Ishikawa (cell line): Measurements from ENCODE around the gene BEND6.

ENCODE experiments used
- CEBPB ChIP-seq: IDR thresholded peaks from 2 replicates; pipeline ENCODE4 v1.6.1; 2012
- CREB1 ChIP-seq: IDR thresholded peaks from 2 replicates; pipeline ENCODE4 v1.6.1; 2012; ENCODE audit warnings: low read depth
- EGR1 ChIP-seq: IDR thresholded peaks from 2 replicates; pipeline ENCODE4 v1.6.1; 2012
- EP300 ChIP-seq: IDR thresholded peaks from 2 replicates; pipeline ENCODE4 v1.6.1; 2012; ENCODE audit warnings: borderline replicate concordance
- FOXM1 ChIP-seq: IDR thresholded peaks from 2 replicates; pipeline ENCODE4 v1.6.1; 2012; ENCODE audit warnings: low read depth, borderline replicate concordance
- NFIC ChIP-seq: IDR thresholded peaks from 2 replicates; pipeline ENCODE4 v1.6.1; 2012
- RAD21 ChIP-seq: IDR thresholded peaks from 2 replicates; pipeline ENCODE4 v1.6.1; 2012; ENCODE audit warnings: low read depth
- TAF1 ChIP-seq: IDR thresholded peaks from 2 replicates; pipeline ENCODE4 v1.6.1; 2012; ENCODE audit warnings: low read depth, mild to moderate bottlenecking
- TCF12 ChIP-seq: IDR thresholded peaks from 2 replicates; pipeline ENCODE4 v1.6.1; 2012; ENCODE audit warnings: low read depth
- TEAD4 ChIP-seq: IDR thresholded peaks from 2 replicates; pipeline ENCODE4 v1.6.1; 2012
- YY1 ChIP-seq: IDR thresholded peaks from 2 replicates; pipeline ENCODE4 v1.6.1; 2012; ENCODE audit warnings: low read depth
- ZBTB7A ChIP-seq: IDR thresholded peaks from 2 replicates; pipeline ENCODE4 v1.6.1; 2012; ENCODE audit warnings: low read depth
- TF ChIP-seq, protein P1 (sequence below): IDR thresholded peaks from 2 replicates; pipeline ENCODE4 v1.6.1; 2012
- TF ChIP-seq, protein P2 (sequence below): IDR thresholded peaks from 2 replicates; pipeline ENCODE4 v1.6.1; 2012
- TF ChIP-seq, protein P3 (sequence below): IDR thresholded peaks from 2 replicates; pipeline ENCODE4 v1.6.1; 2012; ENCODE audit warnings: low read depth, mild to moderate bottlenecking

The BEND6 gene

DNA sequence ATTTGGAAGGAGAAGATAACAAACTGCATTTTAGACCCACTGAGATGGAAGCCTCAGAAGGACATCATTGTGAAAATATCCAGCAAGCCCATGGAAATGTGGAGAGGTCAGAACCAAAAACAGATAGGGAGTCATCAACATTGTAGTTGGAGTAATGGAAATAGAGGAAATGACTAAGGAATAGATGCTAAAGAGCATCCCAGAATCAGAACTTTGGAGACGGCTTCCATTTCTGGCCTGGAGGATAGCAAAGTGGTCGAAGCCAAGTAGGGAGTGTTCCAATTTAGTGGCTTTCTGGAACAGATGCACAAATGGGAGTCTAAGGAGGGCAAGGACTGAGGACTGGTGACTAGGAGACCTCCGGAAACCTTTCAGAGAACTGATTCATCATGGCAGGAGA, 3.6 kb downstream of the BEND6 start:
- TF ChIP-seq, protein P1, sequence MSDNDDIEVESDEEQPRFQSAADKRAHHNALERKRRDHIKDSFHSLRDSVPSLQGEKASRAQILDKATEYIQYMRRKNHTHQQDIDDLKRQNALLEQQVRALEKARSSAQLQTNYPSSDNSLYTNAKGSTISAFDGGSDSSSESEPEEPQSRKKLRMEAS: no peak
- TF ChIP-seq TCF12 (no peak), EGR1 (no peak), TEAD4 (no peak)
- TF ChIP-seq, protein P2, sequence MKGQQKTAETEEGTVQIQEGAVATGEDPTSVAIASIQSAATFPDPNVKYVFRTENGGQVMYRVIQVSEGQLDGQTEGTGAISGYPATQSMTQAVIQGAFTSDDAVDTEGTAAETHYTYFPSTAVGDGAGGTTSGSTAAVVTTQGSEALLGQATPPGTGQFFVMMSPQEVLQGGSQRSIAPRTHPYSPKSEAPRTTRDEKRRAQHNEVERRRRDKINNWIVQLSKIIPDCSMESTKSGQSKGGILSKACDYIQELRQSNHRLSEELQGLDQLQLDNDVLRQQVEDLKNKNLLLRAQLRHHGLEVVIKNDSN: no peak

DNA sequence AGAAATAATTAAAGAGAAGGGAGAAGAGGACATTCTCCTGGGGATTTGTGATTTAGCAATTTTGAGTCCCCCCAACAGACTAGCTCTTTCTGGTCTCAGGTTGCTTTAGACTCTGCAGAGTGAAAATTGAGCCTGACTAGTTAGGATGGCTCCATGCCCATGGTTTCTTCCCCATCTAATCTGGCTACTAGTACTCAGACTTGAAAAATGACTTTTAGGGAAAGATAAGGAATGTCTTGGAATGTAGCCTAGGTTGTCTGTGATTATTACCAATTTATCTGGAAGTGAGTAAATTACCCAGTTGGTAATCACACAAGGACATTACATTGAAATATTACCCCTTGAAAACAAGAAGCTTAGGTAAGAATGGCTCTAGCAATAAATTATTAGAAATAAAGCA, 4.2 kb downstream of the BEND6 start:
- TF ChIP-seq ZBTB7A (no peak), TEAD4 (no peak), CEBPB (no peak), YY1 (no peak), FOXM1 (no peak), EGR1 (no peak), NFIC (no peak)

DNA sequence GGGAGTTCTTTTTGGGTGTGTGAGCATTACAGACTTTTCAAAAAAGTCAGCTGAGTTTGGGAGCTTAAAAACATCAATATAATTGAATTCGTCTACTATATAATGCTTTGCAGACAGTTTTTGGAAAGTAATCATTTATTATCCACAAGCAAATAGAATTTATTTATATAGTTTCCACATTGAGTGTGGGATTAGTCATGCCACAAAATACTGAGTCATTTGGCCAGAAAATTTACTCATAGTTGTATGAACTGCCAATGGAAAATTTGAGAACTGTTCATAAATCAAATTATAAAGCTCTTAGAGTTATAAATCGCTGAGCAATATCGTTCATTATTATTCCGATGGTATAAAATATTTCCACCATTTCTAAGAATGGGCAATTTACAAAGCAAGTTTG, 5.0 kb downstream of the BEND6 start:
- TF ChIP-seq TEAD4: no peak
- no peak for TF ChIP-seq NFIC
- TF ChIP-seq TAF1: no peak
- TF ChIP-seq, protein P1: no peak
- TF ChIP-seq, protein P2: no peak
- no peak for TF ChIP-seq FOXM1
- TF ChIP-seq, protein P3, sequence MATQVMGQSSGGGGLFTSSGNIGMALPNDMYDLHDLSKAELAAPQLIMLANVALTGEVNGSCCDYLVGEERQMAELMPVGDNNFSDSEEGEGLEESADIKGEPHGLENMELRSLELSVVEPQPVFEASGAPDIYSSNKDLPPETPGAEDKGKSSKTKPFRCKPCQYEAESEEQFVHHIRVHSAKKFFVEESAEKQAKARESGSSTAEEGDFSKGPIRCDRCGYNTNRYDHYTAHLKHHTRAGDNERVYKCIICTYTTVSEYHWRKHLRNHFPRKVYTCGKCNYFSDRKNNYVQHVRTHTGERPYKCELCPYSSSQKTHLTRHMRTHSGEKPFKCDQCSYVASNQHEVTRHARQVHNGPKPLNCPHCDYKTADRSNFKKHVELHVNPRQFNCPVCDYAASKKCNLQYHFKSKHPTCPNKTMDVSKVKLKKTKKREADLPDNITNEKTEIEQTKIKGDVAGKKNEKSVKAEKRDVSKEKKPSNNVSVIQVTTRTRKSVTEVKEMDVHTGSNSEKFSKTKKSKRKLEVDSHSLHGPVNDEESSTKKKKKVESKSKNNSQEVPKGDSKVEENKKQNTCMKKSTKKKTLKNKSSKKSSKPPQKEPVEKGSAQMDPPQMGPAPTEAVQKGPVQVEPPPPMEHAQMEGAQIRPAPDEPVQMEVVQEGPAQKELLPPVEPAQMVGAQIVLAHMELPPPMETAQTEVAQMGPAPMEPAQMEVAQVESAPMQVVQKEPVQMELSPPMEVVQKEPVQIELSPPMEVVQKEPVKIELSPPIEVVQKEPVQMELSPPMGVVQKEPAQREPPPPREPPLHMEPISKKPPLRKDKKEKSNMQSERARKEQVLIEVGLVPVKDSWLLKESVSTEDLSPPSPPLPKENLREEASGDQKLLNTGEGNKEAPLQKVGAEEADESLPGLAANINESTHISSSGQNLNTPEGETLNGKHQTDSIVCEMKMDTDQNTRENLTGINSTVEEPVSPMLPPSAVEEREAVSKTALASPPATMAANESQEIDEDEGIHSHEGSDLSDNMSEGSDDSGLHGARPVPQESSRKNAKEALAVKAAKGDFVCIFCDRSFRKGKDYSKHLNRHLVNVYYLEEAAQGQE: no peak
- no peak for TF ChIP-seq RAD21
- no peak for TF ChIP-seq CREB1
- TF ChIP-seq CEBPB: no peak
- no peak for TF ChIP-seq ZBTB7A
- no peak for TF ChIP-seq EGR1
- TF ChIP-seq YY1: no peak

DNA sequence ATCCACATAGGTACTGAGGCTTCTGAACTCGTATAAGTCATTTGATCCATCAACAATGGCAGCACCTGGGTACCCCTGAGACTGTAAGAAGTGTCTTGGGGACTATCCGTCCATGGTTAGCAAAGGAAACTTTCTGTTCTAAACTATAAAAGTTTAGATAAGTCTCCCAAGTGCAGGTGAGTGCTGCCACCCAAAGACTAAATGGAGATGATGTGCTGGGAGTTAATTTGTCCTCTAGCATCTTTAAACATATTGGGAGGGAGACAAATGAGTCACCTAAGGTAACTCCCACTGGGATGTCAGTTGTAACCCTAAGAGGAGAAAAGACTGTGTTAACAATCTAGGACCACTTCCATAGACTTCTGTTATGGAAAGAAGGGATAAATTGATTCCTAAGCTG, 6.2 kb downstream of the BEND6 start:
- no peak for TF ChIP-seq EGR1
- no peak for TF ChIP-seq TEAD4
- TF ChIP-seq ZBTB7A: no peak
- no peak for TF ChIP-seq NFIC
- no peak for TF ChIP-seq TCF12
- no peak for TF ChIP-seq CEBPB
- no peak for TF ChIP-seq FOXM1
- no peak for TF ChIP-seq CREB1
- TF ChIP-seq, protein P2: no peak
- TF ChIP-seq RAD21: no peak; the same call in 1 of the 2 replicates
- TF ChIP-seq EP300: no peak
- TF ChIP-seq YY1: no peak
- TF ChIP-seq, protein P1: no peak
- TF ChIP-seq TAF1: no peak
- TF ChIP-seq, protein P3: no peak

DNA sequence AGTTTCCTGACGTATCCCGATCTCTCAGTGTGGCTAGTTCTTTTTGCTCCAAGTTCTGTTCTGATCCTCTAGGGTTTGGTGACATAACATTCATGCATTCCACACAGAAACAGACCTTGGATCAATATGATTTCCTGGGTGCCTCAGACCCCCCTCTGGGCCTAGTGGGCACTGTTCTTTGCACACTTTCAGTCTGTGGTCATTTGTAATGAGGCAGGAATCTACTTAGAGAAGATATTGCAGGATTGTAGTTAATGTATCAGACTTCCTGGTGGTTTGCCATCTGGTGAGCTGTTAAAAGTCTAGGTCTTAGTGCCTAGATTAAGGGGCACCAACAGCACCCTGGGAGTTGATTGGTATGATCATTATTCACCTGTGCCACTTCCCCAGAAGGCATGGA, 7.5 kb downstream of the BEND6 start:
- TF ChIP-seq FOXM1 (no peak), TEAD4 (no peak), TCF12 (no peak), EGR1 (no peak)
- TF ChIP-seq, protein P2: no peak

DNA sequence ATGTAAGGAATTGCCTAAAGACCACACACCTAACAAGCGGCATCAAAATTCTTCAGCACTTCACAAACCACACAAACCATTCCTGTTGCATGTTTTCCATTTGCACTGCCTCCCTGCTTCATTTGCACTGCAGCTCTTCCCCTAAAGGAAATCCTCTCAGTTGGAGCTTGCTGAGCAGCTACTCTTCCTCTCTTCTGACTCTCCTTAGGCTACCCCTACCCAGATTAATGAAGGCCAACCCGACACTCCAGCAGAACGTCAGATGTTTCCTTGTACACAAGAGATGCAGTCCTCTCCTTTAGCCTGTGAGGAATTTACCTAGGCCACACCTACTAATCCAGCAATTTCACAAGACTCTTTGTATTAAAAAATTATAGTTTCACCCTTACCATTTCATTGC, 8.1 kb downstream of the BEND6 start:
- TF ChIP-seq TAF1 (no peak), ZBTB7A (no peak), RAD21 (no peak), EGR1 (no peak), FOXM1 (no peak), TEAD4 (no peak), CEBPB (no peak), TCF12 (no peak), CREB1 (no peak), EP300 (no peak), NFIC (no peak)
- TF ChIP-seq, protein P1: no peak
- TF ChIP-seq, protein P3: no peak
- TF ChIP-seq, protein P2: no peak
